ENCODE results near the gene DBX1. TPM values are rescaled to one million over a fixed set of nuclear protein-coding genes. Genes with fewer than 3 reads are reported as not detected.
"Not testable (repeated sequence)": the region's sequence is repeated elsewhere in the genome, so short reads cannot be mapped to it uniquely, and the experiment has no call there.

The DBX1 gene
- total RNA-seq, 3 donors from 2014 or later (not counting 1 experiment from before 2014, with no cell fraction given) = not detected

- Histone ChIP-seq H3K27me3 (ENCODE audit: control insufficient read depth, insufficient read depth, low read length) (peaks cover 16% of the 10 kb centered on the region), H3K4me3 (ENCODE audit: low read length) (no peak overlapping the region), H3K4me1 (ENCODE audit: control insufficient read depth, insufficient read depth, low read length) (peaks cover 10% of the 10 kb centered on the region), H3K9me3 (ENCODE audit: control insufficient read depth, insufficient read depth, low read length) (no peaks in the 10 kb centered on the region), H3K27ac (ENCODE audit: low read length) (no peak overlapping the region), H3K36me3 (ENCODE audit: control insufficient read depth, insufficient read depth, low read length) (no peaks in the 10 kb centered on the region)
- Mint-ChIP-seq H3K27me3 (ENCODE audit: low read depth in 2 of 2) (peaks cover 38% of the 10 kb centered on the region in 2 donors), H3K27ac (no peak overlapping the region), H3K4me3 (no peak overlapping the region), H3K36me3 (no peaks in the 10 kb centered on the region), H3K4me1 (peaks cover 11% of the 10 kb centered on the region in 2 donors), H3K9me3 (no peaks in the 10 kb centered on the region)
- TF ChIP-seq CTCF (IDR thresholded peaks at IDR 0.05) = no peak
- ATAC-seq (no peak), DNase-seq (no peak)
- intact Hi-C loops (cut with micrococcal nuclease) = loop anchor here (2.0 to 5.0 kb wide), 2 partner anchors 225 to 483 kb away; no protein-coding TSS in a partner anchor
- 94% methylated on average over 4 of the region's 4 CpGs for WGBS (ENCODE audit: insufficient coverage)
These were observed 30.6 kb downstream of the DBX1 start for GRCh38 chr11:20129665-20130064.

- H3K27me3 Mint-ChIP-seq (ENCODE audit: low read depth in 2 of 2) = peaks cover 26 to 28% of the 10 kb centered on the region in 2 donors
- DNase-seq = not testable (repeated sequence)
- intact Hi-C loops (cut with micrococcal nuclease) = loop anchor here (2.0 to 5.0 kb wide), 2 partner anchors 226 to 484 kb away; no protein-coding TSS in a partner anchor
These were observed 31.8 kb downstream of the DBX1 start for GRCh38 chr11:20128528-20128825.

GRCh38 chr11:20127671-20128527 lies 32.4 kb downstream of the DBX1 start:
- 66% methylated on average over 16 of the region's 16 CpGs for WGBS (ENCODE audit: insufficient coverage)

More at GRCh38 chr11:20128528-20128825, 31.8 kb downstream of the DBX1 start:
- not testable (repeated sequence) for ATAC-seq; H3K27ac ChIP-seq (ENCODE audit: low read length); H3K9me3 Mint-ChIP-seq; H3K4me1 ChIP-seq (ENCODE audit: control insufficient read depth, insufficient read depth, low read length); H3K36me3 Mint-ChIP-seq; H3K4me3 ChIP-seq (ENCODE audit: low read length); H3K4me3 Mint-ChIP-seq; H3K27ac Mint-ChIP-seq; H3K9me3 ChIP-seq (ENCODE audit: control insufficient read depth, insufficient read depth, low read length); H3K36me3 ChIP-seq (ENCODE audit: control insufficient read depth, insufficient read depth, low read length)
- TF ChIP-seq CTCF (IDR thresholded peaks at IDR 0.05) = peak; percentile 2
- WGBS (ENCODE audit: insufficient coverage) = 90% methylated on average over 7 of the region's 7 CpGs
- peaks cover 11% of the 10 kb centered on the region in 2 donors for H3K4me1 Mint-ChIP-seq
- H3K27me3 ChIP-seq (ENCODE audit: control insufficient read depth, insufficient read depth, low read length) = peaks cover 16% of the 10 kb centered on the region

More at GRCh38 chr11:20127671-20128527, 32.4 kb downstream of the DBX1 start:
- H3K9me3 Mint-ChIP-seq = no peaks in the 10 kb centered on the region
- Histone ChIP-seq H3K27me3 (ENCODE audit: control insufficient read depth, insufficient read depth, low read length) (peaks cover 11% of the 10 kb centered on the region), H3K4me1 (ENCODE audit: control insufficient read depth, insufficient read depth, low read length) (peaks cover 10% of the 10 kb centered on the region), H3K4me3 (ENCODE audit: low read length) (no peak overlapping the region), H3K27ac (ENCODE audit: low read length) (no peak overlapping the region), H3K36me3 (ENCODE audit: control insufficient read depth, insufficient read depth, low read length) (no peaks in the 10 kb centered on the region), H3K9me3 (ENCODE audit: control insufficient read depth, insufficient read depth, low read length) (no peaks in the 10 kb centered on the region)
- H3K36me3 Mint-ChIP-seq = no peaks in the 10 kb centered on the region
- peaks cover 21 to 27% of the 10 kb centered on the region in 2 donors for H3K27me3 Mint-ChIP-seq (ENCODE audit: low read depth in 2 of 2)
- intact Hi-C loops (cut with micrococcal nuclease) = loop anchor here (2.0 to 5.0 kb wide), 2 partner anchors 227 to 484 kb away; no protein-coding TSS in a partner anchor
- H3K27ac Mint-ChIP-seq = no peak overlapping the region
- H3K4me1 Mint-ChIP-seq = peaks cover 11% of the 10 kb centered on the region in 2 donors
- peak; percentile 62 to 86 for DNase-seq
- TF ChIP-seq CTCF (IDR thresholded peaks at IDR 0.05) = peak; percentile 71
- H3K4me3 Mint-ChIP-seq = no peak overlapping the region
- ATAC-seq = peak; percentile 66 to 81 (median 69)
